Effector CD4-positive, alpha-beta T cell (primary cell): ENCODE measurements around the gene SLC35F5.
"Not testable (repeated sequence)": the region's sequence is repeated elsewhere in the genome, so short reads cannot be mapped to it uniquely, and the experiment has no call there.

ENCODE experiments used
- DNase-seq: peaks from one replicate; pipeline ENCODE4 v3.0.0-alpha.2; 2020

Gene SLC35F5

GRCh38 chr2:113694438-113694837 lies 62.0 kb downstream of the SLC35F5 start:
- DNase-seq = no peak

- DNase-seq = no peak
Measured at GRCh38 chr2:113692698-113693428, 63.6 kb downstream of the SLC35F5 start.

- not testable (repeated sequence) for DNase-seq
Measured at GRCh38 chr2:113690871-113691270, 65.6 kb downstream of the SLC35F5 start.

GRCh38 chr2:113686537-113686936 lies 69.9 kb downstream of the SLC35F5 start:
- no peak for DNase-seq

GRCh38 chr2:113685471-113685870 lies 71.0 kb downstream of the SLC35F5 start:
- no peak for DNase-seq

- DNase-seq = no peak
Measured at GRCh38 chr2:113679457-113679856, 77.0 kb downstream of the SLC35F5 start.

- DNase-seq = no peak
Measured at GRCh38 chr2:113677330-113677729, 79.1 kb downstream of the SLC35F5 start.

GRCh38 chr2:113676623-113677266 lies 79.7 kb downstream of the SLC35F5 start:
- DNase-seq = no peak

GRCh38 chr2:113675875-113676274 lies 80.6 kb downstream of the SLC35F5 start:
- no peak for DNase-seq

- no peak for DNase-seq
Measured at GRCh38 chr2:113672326-113672932, 84.0 kb downstream of the SLC35F5 start.

GRCh38 chr2:113669013-113669412 lies 87.4 kb downstream of the SLC35F5 start:
- not testable (repeated sequence) for DNase-seq

GRCh38 chr2:113664761-113665533 lies 91.5 kb downstream of the SLC35F5 start:
- DNase-seq = not testable (repeated sequence)

- not testable (repeated sequence) for DNase-seq
Measured at GRCh38 chr2:113663285-113664060, 93.0 kb downstream of the SLC35F5 start.
